ENCODE data around the gene TASP1.
"Not testable (repeated sequence)": the region's sequence is repeated elsewhere in the genome, so short reads cannot be mapped to it uniquely, and the experiment has no call there.

TASP1 gene

DNA sequence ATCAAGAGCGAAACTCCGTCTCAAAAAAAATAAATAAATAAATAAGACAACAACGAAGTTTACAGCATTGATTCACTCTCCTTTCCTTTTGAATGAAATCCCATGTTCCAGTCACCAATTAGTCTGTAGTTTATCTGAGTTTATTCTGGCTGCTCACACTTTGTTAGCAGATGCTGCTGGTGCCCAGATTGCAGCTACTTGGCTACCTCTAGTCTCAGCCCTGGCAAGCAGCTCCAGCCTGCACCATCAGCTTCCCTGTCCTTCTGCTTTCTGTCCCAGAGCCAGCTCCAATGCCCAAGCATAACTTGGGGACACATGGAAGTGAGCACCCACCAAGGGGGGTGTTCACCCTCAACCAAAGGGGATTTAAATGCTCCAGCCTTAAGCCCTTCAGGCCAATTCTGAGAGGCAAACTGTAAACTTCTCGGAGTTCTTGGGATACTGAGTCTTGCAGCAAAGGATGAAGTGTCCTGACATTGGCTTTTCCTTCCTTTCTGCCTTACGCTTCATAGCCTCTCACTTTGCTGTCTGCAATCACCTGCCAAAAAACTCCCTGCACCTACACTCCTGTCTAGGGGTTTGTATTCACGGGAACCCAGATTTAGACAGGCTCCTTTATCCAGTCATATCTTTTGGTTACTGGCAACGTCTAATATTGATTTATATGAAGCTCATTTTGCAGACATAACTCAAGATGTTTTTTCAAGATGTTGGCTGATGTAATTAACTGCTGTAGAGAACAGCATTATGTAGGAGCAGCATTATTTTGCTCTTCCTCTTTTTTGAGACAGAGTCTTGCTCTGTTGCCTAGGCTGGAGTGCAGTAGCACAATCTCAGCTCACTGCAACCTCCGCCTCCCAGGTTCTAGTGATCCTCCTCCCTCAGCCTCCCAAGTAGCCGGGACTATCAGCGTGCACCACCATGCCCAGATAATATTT is 9.8 kb upstream of the TASP1 start:
- peaks cover 17% of the 10 kb centered on the region for H3K4me1 ChIP-seq (ENCODE audit: control insufficient read depth, insufficient read depth, low read length)
- H3K4me3 ChIP-seq (ENCODE audit: low read depth, low read length): no peak overlapping the region
- no peaks in the 10 kb centered on the region for H3K27me3 ChIP-seq (ENCODE audit: control insufficient read depth, insufficient read depth, low read length)

GRCh38 chr20:13644010-13644409 is 5.3 kb upstream of the TASP1 start:
- Histone ChIP-seq H3K27me3 (ENCODE audit: control insufficient read depth, insufficient read depth, low read length) (peaks cover 9% of the 10 kb centered on the region; the same call in 1 of the 2 replicates), H3K9ac (ENCODE audit: low read length) (no peak overlapping the region), H3K27ac (ENCODE audit: low read depth, low read length) (no peak overlapping the region), H3K4me3 (ENCODE audit: low read depth, low read length) (no peak overlapping the region), H3K9me3 (ENCODE audit: control insufficient read depth, insufficient read depth, low read depth, low read length) (no peaks in the 10 kb centered on the region), H3K4me1 (ENCODE audit: control insufficient read depth, insufficient read depth, low read length) (0 out of 2 replicates have a peak, but pooled peaks cover under 1% of the 10 kb centered on the region), H3K36me3 (ENCODE audit: control insufficient read depth, insufficient read depth, low read length) (no peaks in the 10 kb centered on the region)

More for the DNA sequence above, 9.8 kb upstream of the TASP1 start:
- Histone ChIP-seq H3K36me3 (ENCODE audit: control insufficient read depth, insufficient read depth, low read length) (no peaks in the 10 kb centered on the region), H3K27ac (ENCODE audit: low read depth, low read length) (no peak overlapping the region), H3K9ac (ENCODE audit: low read length) (no peak overlapping the region), H3K9me3 (ENCODE audit: control insufficient read depth, insufficient read depth, low read depth, low read length) (no peaks in the 10 kb centered on the region)

DNA sequence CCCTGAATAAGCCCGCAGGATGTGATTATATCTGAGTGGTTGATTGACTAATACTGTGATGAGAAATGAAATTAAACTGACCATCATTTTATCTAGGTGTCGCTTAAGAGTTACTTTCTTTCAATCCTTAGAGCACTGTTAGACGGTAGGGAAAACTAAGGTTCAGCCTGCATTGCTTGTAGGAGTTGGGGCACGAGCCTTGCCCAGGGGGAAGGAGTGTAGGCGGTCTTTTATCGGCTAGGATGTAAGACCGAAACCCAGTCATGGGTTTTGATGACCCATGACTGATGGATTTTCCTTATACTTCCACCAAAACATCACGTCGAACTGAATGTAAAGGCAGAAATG is 392 bp upstream of the TASP1 start:
- Histone ChIP-seq H3K9me3 (ENCODE audit: control insufficient read depth, insufficient read depth, low read depth, low read length) (no peaks in the 10 kb centered on the region), H3K4me3 (ENCODE audit: low read depth, low read length) (peak overlapping the region; percentile 87), H3K27ac (ENCODE audit: low read depth, low read length) (no peak overlapping the region), H3K27me3 (ENCODE audit: control insufficient read depth, insufficient read depth, low read length) (peaks cover 9% of the 10 kb centered on the region; the same call in 1 of the 2 replicates), H3K9ac (ENCODE audit: low read length) (peak overlapping the region; percentile 30), H3K4me1 (ENCODE audit: control insufficient read depth, insufficient read depth, low read length) (no peaks in the 10 kb centered on the region), H3K36me3 (ENCODE audit: control insufficient read depth, insufficient read depth, low read length) (no peaks in the 10 kb centered on the region)

GRCh38 chr20:13638162-13638495 is 603 bp downstream of the TASP1 start:
- H3K9ac ChIP-seq (ENCODE audit: low read length): peak overlapping the region; percentile 68
- no peaks in the 10 kb centered on the region for H3K36me3 ChIP-seq (ENCODE audit: control insufficient read depth, insufficient read depth, low read length)
- H3K27ac ChIP-seq (ENCODE audit: low read depth, low read length): no peak overlapping the region; the same call in 1 of the 2 replicates
- H3K9me3 ChIP-seq (ENCODE audit: control insufficient read depth, insufficient read depth, low read depth, low read length): no peaks in the 10 kb centered on the region
- H3K4me3 ChIP-seq (ENCODE audit: low read depth, low read length): peak overlapping the region; percentile 87
- H3K27me3 ChIP-seq (ENCODE audit: control insufficient read depth, insufficient read depth, low read length): peaks cover 9% of the 10 kb centered on the region; the same call in 1 of the 2 replicates
- no peaks in the 10 kb centered on the region for H3K4me1 ChIP-seq (ENCODE audit: control insufficient read depth, insufficient read depth, low read length)

- peaks cover 8% of the 10 kb centered on the region for H3K4me1 ChIP-seq (ENCODE audit: control insufficient read depth, insufficient read depth, low read length)
- no peaks in the 10 kb centered on the region for H3K36me3 ChIP-seq (ENCODE audit: control insufficient read depth, insufficient read depth, low read length)
- no peaks in the 10 kb centered on the region for H3K27me3 ChIP-seq (ENCODE audit: control insufficient read depth, insufficient read depth, low read length)
- no peak overlapping the region for H3K9ac ChIP-seq (ENCODE audit: low read length)
- no peaks in the 10 kb centered on the region for H3K9me3 ChIP-seq (ENCODE audit: control insufficient read depth, insufficient read depth, low read depth, low read length)
- H3K4me3 ChIP-seq (ENCODE audit: low read depth, low read length): no peak overlapping the region
- H3K27ac ChIP-seq (ENCODE audit: low read depth, low read length): no peak overlapping the region
Measured at GRCh38 chr20:13632431-13632830, 6.3 kb downstream of the TASP1 start.

GRCh38 chr20:13627525-13627924 is 11.2 kb downstream of the TASP1 start:
- not testable (repeated sequence) for H3K9ac ChIP-seq (ENCODE audit: low read length)
- 0 out of 2 replicates have a peak overlapping the region, but pooled peaks have one; percentile 13 for H3K27ac ChIP-seq (ENCODE audit: low read depth, low read length)

GRCh38 chr20:13626724-13627123 is 12.0 kb downstream of the TASP1 start:
- Histone ChIP-seq H3K27ac (ENCODE audit: low read depth, low read length) (no peak overlapping the region), H3K36me3 (ENCODE audit: control insufficient read depth, insufficient read depth, low read length) (no peaks in the 10 kb centered on the region; the same call in none of the 2 replicates), H3K27me3 (ENCODE audit: control insufficient read depth, insufficient read depth, low read length) (no peaks in the 10 kb centered on the region)

More at GRCh38 chr20:13627525-13627924, 11.2 kb downstream of the TASP1 start:
- peaks cover 30% of the 10 kb centered on the region for H3K4me1 ChIP-seq (ENCODE audit: control insufficient read depth, insufficient read depth, low read length)
- not testable (repeated sequence) for H3K4me3 ChIP-seq (ENCODE audit: low read depth, low read length); H3K9me3 ChIP-seq (ENCODE audit: control insufficient read depth, insufficient read depth, low read depth, low read length); H3K27me3 ChIP-seq (ENCODE audit: control insufficient read depth, insufficient read depth, low read length); H3K36me3 ChIP-seq (ENCODE audit: control insufficient read depth, insufficient read depth, low read length)

DNA sequence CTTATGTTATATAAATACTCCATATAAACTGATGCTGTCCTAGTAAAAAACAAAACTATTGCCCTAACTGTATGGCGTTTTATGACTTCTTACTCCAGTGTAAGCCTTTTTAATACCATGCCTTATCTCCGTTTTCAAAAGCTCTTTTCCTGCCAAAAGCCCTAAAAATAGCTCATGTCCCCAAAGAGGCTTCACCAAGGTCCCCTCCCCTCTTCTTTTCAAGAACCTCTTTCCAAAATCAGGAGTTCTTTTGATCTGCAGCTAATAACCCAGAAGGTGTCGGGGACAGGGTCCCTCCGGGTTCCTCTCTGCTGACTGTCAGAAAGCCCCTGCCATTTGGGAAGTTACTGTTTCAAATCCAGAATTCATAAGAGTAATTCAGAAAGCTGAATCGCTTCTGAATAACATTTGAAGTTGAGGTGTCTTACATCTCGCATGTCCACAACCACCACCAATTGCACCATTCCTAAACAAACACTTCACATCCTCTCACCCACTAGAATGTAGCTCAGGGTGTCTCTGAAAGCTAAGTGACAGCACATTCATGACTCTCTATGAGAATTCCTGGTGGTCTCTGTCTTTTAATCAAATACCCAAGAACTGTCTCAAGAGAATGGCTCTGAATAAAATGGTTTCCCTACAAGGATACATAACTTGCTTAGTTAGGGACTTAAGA is 13.3 kb downstream of the TASP1 start:
- no peak overlapping the region for H3K4me3 ChIP-seq (ENCODE audit: low read depth, low read length)

More at GRCh38 chr20:13626724-13627123, 12.0 kb downstream of the TASP1 start:
- no peak overlapping the region for H3K9ac ChIP-seq (ENCODE audit: low read length)
- peak overlapping the region; percentile 19; the same call in 1 of the 2 replicates for H3K4me3 ChIP-seq (ENCODE audit: low read depth, low read length)
- no peaks in the 10 kb centered on the region for H3K9me3 ChIP-seq (ENCODE audit: control insufficient read depth, insufficient read depth, low read depth, low read length)
- H3K4me1 ChIP-seq (ENCODE audit: control insufficient read depth, insufficient read depth, low read length): peaks cover 30% of the 10 kb centered on the region

GRCh38 chr20:13619415-13619814 is 19.3 kb downstream of the TASP1 start:
- not testable (repeated sequence) for H3K4me1 ChIP-seq (ENCODE audit: control insufficient read depth, insufficient read depth, low read length); H3K9ac ChIP-seq (ENCODE audit: low read length); H3K27me3 ChIP-seq (ENCODE audit: control insufficient read depth, insufficient read depth, low read length); H3K27ac ChIP-seq (ENCODE audit: low read depth, low read length); H3K4me3 ChIP-seq (ENCODE audit: low read depth, low read length); H3K9me3 ChIP-seq (ENCODE audit: control insufficient read depth, insufficient read depth, low read depth, low read length); H3K36me3 ChIP-seq (ENCODE audit: control insufficient read depth, insufficient read depth, low read length)

More for the DNA sequence above, 13.3 kb downstream of the TASP1 start:
- Histone ChIP-seq H3K36me3 (ENCODE audit: control insufficient read depth, insufficient read depth, low read length) (no peaks in the 10 kb centered on the region; the same call in none of the 2 replicates), H3K27ac (ENCODE audit: low read depth, low read length) (no peak overlapping the region), H3K4me1 (ENCODE audit: control insufficient read depth, insufficient read depth, low read length) (peaks cover 30% of the 10 kb centered on the region), H3K9me3 (ENCODE audit: control insufficient read depth, insufficient read depth, low read depth, low read length) (no peaks in the 10 kb centered on the region), H3K9ac (ENCODE audit: low read length) (no peak overlapping the region), H3K27me3 (ENCODE audit: control insufficient read depth, insufficient read depth, low read length) (no peaks in the 10 kb centered on the region)

DNA sequence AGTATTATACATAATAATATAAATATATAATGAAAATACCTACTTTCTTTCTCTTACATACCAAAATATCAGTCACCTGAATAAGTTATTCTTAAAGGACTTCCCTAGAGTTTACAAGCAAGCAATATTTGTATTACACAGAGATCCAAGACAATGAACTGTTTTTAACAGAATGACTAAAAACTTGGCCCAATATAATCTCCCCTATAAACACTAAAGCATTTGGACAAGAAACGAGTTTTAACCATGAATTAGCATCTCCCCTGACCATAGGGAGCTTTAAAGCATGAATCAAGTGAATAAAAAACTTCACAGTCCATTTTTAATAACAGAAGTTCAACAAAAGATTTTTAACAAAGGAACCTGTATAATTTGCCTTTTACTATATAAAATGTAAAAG is 20.3 kb downstream of the TASP1 start:
- not testable (repeated sequence) for H3K9ac ChIP-seq (ENCODE audit: low read length); H3K27me3 ChIP-seq (ENCODE audit: control insufficient read depth, insufficient read depth, low read length); H3K36me3 ChIP-seq (ENCODE audit: control insufficient read depth, insufficient read depth, low read length); H3K4me1 ChIP-seq (ENCODE audit: control insufficient read depth, insufficient read depth, low read length); H3K9me3 ChIP-seq (ENCODE audit: control insufficient read depth, insufficient read depth, low read depth, low read length); H3K27ac ChIP-seq (ENCODE audit: low read depth, low read length); H3K4me3 ChIP-seq (ENCODE audit: low read depth, low read length)

- H3K4me1 ChIP-seq (ENCODE audit: control insufficient read depth, insufficient read depth, low read length); H3K9me3 ChIP-seq (ENCODE audit: control insufficient read depth, insufficient read depth, low read depth, low read length); H3K4me3 ChIP-seq (ENCODE audit: low read depth, low read length); H3K27ac ChIP-seq (ENCODE audit: low read depth, low read length); H3K27me3 ChIP-seq (ENCODE audit: control insufficient read depth, insufficient read depth, low read length); H3K36me3 ChIP-seq (ENCODE audit: control insufficient read depth, insufficient read depth, low read length); H3K9ac ChIP-seq (ENCODE audit: low read length): not testable (repeated sequence)
Measured at GRCh38 chr20:13617585-13617984, 21.1 kb downstream of the TASP1 start.

Data from HUES6 (cell line).